Measurements from ENCODE around the gene GPRIN3.

GPRIN3 gene

DNA sequence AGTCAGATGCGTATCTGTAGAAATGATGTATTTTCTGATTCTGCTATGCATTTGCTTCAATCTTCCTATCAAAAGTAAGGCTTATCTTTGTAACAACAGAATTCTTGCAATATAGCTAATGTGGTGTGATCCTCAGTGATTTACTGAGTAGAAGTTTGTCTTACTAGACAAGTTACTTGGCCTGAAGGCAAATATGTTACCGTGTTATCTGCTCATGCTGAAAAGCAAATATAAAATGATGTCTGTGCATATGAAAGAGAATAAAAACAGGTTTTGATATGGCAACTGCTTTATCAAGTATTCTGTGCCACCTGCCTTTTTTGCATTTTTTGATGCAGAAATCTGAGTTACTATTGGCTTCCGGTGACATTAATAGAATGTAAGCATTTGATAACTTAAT is 103.7 kb downstream of the GPRIN3 start:
- TF ChIP-seq REST (IDR thresholded peaks at IDR 0.05; ENCODE audit: low read depth) (no peak), YY1 (IDR thresholded peaks at IDR 0.05; ENCODE audit: low read depth) (no peak), FOXM1 (IDR thresholded peaks at IDR 0.05; ENCODE audit: borderline replicate concordance, low read depth) (no peak)

- TF ChIP-seq RAD21 (IDR thresholded peaks at IDR 0.05; ENCODE audit: low read depth) (no peak), ZBTB7A (IDR thresholded peaks at IDR 0.05; ENCODE audit: low read depth) (no peak), CEBPB (IDR thresholded peaks at IDR 0.05) (no peak), REST (IDR thresholded peaks at IDR 0.05; ENCODE audit: low read depth) (no peak), TEAD4 (IDR thresholded peaks at IDR 0.05) (no peak), NFIC (IDR thresholded peaks at IDR 0.05) (no peak)
Observed at GRCh38 chr4:89197920-89198319, 109.7 kb downstream of the GPRIN3 start.

- 0 out of 2 replicates have a peak, but pooled peaks have one; percentile 16 for TF ChIP-seq TEAD4 (IDR thresholded peaks at IDR 0.05)
- TF ChIP-seq TAF1 (IDR thresholded peaks at IDR 0.05; ENCODE audit: low read depth): no peak
Observed at GRCh38 chr4:89196745-89197144, 110.9 kb downstream of the GPRIN3 start.

DNA sequence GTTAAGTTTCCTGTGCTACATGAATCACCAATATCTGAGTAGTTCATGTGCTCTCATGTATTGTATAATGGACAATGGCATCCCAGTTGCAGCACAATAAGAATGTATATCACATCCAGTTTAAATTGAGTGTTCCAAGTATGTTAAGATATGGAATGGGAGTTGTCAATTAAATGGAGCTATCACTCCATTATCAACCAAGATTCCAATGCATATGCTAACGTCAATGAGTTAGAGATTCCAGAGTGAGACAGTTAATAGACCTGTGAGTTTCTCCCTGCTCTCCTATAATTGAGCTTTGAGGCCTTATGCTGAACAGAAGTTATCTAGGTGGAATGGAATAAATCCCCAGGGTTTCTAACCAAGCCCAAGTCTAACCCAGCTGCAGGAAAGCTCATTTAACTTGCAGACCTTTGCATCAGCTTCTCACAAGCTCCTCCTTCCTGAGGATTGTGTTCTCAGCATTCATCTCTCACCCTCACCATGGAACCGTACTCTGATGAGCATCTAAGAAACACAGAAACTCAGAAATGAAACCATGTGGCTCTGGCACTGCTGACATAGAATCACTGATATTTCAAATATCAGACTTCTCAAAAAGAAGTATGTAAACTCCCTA is 111.4 kb downstream of the GPRIN3 start:
- TF ChIP-seq FOXM1 (IDR thresholded peaks at IDR 0.05; ENCODE audit: borderline replicate concordance, low read depth) (no peak), ZBTB7A (IDR thresholded peaks at IDR 0.05; ENCODE audit: low read depth) (no peak), NFIC (IDR thresholded peaks at IDR 0.05) (no peak), YY1 (IDR thresholded peaks at IDR 0.05; ENCODE audit: low read depth) (no peak), TAF1 (IDR thresholded peaks at IDR 0.05; ENCODE audit: low read depth) (no peak), RAD21 (IDR thresholded peaks at IDR 0.05; ENCODE audit: low read depth) (no peak), TEAD4 (IDR thresholded peaks at IDR 0.05) (no peak), REST (IDR thresholded peaks at IDR 0.05; ENCODE audit: low read depth) (no peak), USF1 (IDR thresholded peaks at IDR 0.05) (no peak), TCF12 (IDR thresholded peaks at IDR 0.05; ENCODE audit: low read depth) (no peak)

GRCh38 chr4:89193843-89194242 is 113.8 kb downstream of the GPRIN3 start:
- no peak for TF ChIP-seq YY1 (IDR thresholded peaks at IDR 0.05; ENCODE audit: low read depth)
- no peak for TF ChIP-seq CREB1 (IDR thresholded peaks at IDR 0.05; ENCODE audit: low read depth)
- TF ChIP-seq EP300 (IDR thresholded peaks at IDR 0.05; ENCODE audit: borderline replicate concordance): no peak
- no peak for TF ChIP-seq CEBPB (IDR thresholded peaks at IDR 0.05)
- TF ChIP-seq FOXM1 (IDR thresholded peaks at IDR 0.05; ENCODE audit: borderline replicate concordance, low read depth): no peak
- TF ChIP-seq NFIC (IDR thresholded peaks at IDR 0.05): no peak
- no peak for TF ChIP-seq REST (IDR thresholded peaks at IDR 0.05; ENCODE audit: low read depth)
- TF ChIP-seq USF1 (IDR thresholded peaks at IDR 0.05): no peak
- no peak for TF ChIP-seq TCF12 (IDR thresholded peaks at IDR 0.05; ENCODE audit: low read depth)
- TF ChIP-seq, protein P1, sequence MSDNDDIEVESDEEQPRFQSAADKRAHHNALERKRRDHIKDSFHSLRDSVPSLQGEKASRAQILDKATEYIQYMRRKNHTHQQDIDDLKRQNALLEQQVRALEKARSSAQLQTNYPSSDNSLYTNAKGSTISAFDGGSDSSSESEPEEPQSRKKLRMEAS (IDR thresholded peaks at IDR 0.05): no peak
- TF ChIP-seq RAD21 (IDR thresholded peaks at IDR 0.05; ENCODE audit: low read depth): no peak
- no peak for TF ChIP-seq EGR1 (IDR thresholded peaks at IDR 0.05)
- TF ChIP-seq ZBTB7A (IDR thresholded peaks at IDR 0.05; ENCODE audit: low read depth): no peak
- no peak for TF ChIP-seq TAF1 (IDR thresholded peaks at IDR 0.05; ENCODE audit: low read depth)
- TF ChIP-seq TEAD4 (IDR thresholded peaks at IDR 0.05): no peak

Data from Ishikawa (cell line).